ENCODE results near the gene ACAA1.

The ACAA1 gene

GRCh38 chr3:38121451-38121831, 15.5 kb downstream of the ACAA1 start:
- no peak overlapping the region for H3K4me3 ChIP-seq (ENCODE audit: low read length)
- TF ChIP-seq ZNF274 (IDR thresholded peaks at IDR 0.05; ENCODE audit: low read depth, low read length): no peak

GRCh38 chr3:38120693-38121450, 16.1 kb downstream of the ACAA1 start:
- TF ChIP-seq ZNF274 (IDR thresholded peaks at IDR 0.05; ENCODE audit: low read depth, low read length): no peak
- H3K4me3 ChIP-seq (ENCODE audit: low read length): no peak overlapping the region

GRCh38 chr3:38119821-38120692, 16.9 kb downstream of the ACAA1 start:
- no peak overlapping the region for H3K4me3 ChIP-seq (ENCODE audit: low read length)
- no peak for TF ChIP-seq ZNF274 (IDR thresholded peaks at IDR 0.05; ENCODE audit: low read depth, low read length)

DNA sequence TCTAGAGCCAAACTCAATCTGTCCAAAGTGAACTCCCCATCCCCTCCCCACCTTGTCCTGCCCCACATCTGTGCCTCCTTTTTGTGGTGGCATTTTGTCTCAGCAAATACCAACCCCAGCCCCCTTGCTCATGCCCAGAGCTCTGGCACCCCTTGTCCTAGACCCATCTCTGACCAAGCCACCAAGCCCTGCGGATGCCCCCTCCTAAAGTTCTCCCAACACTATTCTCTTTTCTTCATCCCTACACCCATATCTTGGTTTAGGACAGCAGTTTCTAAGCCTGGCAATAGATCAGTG, 17.7 kb downstream of the ACAA1 start:
- TF ChIP-seq ZNF274 (IDR thresholded peaks at IDR 0.05; ENCODE audit: low read depth, low read length): no peak

GRCh38 chr3:38118421-38119247, 18.3 kb downstream of the ACAA1 start:
- no peak for TF ChIP-seq ZNF274 (IDR thresholded peaks at IDR 0.05; ENCODE audit: low read depth, low read length)
- no peak overlapping the region for H3K4me3 ChIP-seq (ENCODE audit: low read length)

More for the DNA sequence above, 17.7 kb downstream of the ACAA1 start:
- H3K4me3 ChIP-seq (ENCODE audit: low read length): no peak overlapping the region

GRCh38 chr3:38117748-38118420, 19.0 kb downstream of the ACAA1 start:
- no peak for TF ChIP-seq ZNF274 (IDR thresholded peaks at IDR 0.05; ENCODE audit: low read depth, low read length)
- no peak overlapping the region for H3K4me3 ChIP-seq (ENCODE audit: low read length)

DNA sequence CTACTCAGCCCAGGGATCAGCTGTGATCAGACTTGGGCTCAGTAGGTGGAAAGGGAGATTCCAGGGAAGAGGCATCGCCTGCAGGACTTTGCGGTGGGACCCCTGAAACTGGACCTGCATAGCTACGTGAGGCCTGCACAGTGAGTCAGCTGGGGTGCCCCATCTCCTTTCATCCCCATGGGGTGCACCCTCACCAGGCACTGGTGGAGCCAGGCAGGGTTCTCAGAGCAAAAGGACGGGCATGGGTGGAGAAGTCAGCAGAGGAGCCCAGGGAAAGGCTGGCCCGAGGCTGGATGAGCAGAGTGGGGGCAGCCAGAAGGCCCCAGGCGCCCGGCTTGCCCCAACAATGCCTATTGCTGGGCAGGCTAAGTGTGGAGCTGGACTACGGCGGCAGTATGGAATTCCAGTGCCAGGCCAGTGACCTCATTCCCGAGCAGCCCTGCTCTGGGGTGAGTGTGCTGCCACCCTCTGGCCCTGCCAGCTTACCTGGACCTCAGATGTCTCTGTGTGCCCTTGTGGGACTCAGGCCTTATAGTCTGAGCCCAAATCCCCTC, 19.7 kb downstream of the ACAA1 start:
- H3K4me3 ChIP-seq (ENCODE audit: low read length): no peak overlapping the region
- TF ChIP-seq ZNF274 (IDR thresholded peaks at IDR 0.05; ENCODE audit: low read depth, low read length): no peak

DNA sequence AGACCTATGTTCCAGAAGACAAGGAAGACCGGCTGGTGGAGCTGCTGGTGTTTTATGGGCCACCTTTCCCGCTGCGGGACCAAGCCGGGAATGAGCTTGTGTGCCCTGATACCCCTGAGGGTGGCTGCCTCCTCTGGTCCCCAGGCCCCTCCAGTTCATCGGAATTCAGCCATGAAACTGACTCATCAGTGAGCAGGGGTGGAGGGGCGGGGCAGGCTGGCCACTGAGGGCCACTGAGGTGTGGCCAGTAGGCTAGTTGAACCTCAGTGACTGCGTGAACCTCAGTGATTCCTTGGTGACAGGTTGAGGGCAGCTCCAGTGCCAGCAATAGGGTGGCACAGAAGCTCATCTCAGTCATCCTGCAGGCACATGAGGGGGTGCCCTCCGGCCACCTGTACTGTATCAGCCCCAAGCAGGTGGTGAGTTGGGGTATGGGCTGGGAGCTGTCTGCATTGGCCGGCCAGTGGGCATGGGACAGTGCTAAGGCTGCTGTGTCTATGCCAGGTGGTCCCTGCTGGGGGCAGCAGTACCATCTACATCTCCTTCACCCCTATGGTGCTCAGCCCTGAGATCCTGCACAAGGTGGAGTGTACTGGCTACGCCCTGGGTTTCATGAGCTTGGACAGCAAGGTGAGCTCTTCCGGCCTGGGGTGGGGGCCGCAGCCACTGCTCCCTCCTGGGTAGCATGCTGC, 20.3 kb downstream of the ACAA1 start:
- H3K4me3 ChIP-seq (ENCODE audit: low read length): no peak overlapping the region
- no peak for TF ChIP-seq ZNF274 (IDR thresholded peaks at IDR 0.05; ENCODE audit: low read depth, low read length)

DNA sequence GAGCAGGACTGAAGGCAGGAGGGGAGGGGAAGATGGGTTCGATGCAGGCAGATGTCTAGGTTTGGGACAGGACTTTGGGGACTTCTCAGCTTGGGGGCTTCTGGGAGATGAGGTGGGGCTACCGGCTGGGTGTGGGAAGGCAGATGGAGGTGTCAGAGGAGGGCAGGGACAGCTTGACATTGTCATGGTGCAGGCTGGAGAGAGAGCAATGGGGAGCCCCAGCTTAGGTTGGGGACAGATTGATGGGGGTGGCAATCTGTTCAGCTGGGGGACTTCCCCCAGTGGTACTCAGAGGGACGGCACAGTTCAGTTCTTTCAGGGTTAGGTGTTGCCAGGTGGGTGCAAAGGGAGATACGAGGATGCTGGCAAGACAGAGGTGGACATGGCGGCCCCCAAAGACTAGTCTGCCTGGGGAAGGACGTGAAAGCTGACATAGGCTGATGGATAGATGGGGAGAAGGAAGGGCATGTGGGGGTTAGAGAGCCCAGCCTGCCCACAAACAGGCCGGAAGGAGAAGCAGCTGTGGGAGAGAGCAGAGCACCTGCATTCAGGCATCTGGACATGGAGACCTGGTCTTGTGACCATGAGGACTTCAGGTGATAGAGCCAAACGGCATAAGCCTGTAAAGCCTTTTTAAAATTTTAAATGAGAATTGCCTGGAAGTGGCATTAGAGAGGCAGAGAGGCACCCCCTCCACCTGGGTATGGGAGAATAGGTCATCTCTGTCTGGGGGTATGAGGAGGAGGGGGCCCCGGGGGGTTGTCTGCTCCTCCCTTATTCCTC, 21.1 kb downstream of the ACAA1 start:
- no peak overlapping the region for H3K4me3 ChIP-seq (ENCODE audit: low read length)
- TF ChIP-seq ZNF274 (IDR thresholded peaks at IDR 0.05; ENCODE audit: low read depth, low read length): no peak

DNA sequence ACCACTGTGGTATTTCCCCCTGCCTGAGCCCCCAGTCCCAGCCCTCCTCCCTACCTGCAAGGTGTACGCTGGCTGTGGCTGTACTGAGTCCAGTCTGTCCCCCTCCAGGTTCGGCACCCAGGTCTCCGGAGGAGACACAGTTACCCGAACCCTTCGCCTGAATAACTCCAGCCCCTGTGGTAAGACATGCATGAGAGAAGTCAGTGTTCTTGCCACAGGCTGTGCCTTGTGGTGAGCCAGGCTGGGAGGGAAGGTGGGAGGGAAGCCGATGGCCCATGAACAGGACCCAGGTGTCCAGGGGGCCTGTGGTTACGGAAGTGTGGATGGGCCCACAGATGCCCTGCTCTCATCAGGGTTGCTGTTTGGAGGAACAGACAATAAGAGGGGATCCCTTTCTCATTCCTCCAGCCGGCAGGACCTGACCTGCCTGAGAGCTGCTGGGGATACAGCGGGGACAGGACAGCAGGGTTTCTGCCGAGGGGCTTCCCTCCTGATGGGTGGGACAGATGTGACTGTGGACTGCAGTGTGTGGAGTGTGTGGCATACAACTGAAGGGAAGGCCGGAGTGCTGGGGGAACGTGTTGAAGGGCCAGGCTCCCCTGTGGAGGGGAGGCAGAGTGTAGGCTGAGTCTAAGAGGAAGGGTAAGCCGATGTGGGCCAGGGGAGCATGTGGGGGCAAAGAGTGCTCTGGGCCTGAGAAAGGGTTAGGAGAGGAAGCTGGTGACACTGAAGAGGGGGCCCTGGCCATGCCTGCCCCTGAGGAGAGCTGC, 21.9 kb downstream of the ACAA1 start:
- H3K4me3 ChIP-seq (ENCODE audit: low read length): no peak overlapping the region
- no peak for TF ChIP-seq ZNF274 (IDR thresholded peaks at IDR 0.05; ENCODE audit: low read depth, low read length)

DNA sequence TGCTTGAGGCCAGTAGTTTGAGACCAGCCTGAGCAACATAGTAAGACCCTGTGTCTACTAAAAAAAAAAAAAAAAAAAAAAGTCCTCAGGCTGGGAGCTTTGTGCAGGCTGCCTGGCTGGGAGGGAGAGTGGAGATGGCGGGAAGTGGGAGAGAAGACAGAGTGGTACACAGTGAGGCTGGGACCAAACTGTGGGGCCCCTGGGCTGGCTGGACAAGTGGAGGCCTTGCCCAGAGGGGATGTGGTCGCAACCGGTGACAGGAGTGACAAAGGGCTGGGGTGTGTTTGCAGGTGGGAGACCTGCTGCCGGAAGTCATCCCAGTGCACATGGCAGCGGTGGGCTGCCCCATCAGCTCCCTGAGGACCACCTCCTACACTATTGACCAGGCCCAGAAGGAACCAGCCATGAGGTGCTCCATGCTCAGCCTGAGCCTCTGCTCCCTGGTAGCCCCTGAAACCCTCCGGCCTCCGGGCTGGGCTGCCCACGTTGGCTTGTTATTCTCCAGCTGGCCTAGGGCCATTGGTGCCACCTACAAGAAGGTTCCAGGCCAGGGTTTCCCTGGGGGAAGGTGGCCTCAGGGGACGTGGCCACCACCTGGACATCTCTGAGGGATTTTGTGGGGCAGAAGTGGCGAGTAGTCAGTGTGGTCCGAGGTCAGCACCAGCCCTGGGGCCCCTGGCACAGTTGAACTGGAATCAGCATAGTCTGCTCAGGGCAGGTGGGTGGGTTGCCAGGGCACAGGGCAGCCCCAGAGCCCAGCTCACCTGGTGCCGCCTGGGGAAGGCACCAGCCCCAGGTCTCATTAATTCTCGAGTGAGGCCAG, 22.7 kb downstream of the ACAA1 start:
- H3K4me3 ChIP-seq (ENCODE audit: low read length): no peak overlapping the region
- TF ChIP-seq ZNF274 (IDR thresholded peaks at IDR 0.05; ENCODE audit: low read depth, low read length): no peak
